IPS-18c (cell line): ENCODE measurements around the gene CAMKMT.

Experiments used
- H3K4me3 ChIP-seq: 2 replicates; pipeline ENCODE4 v1.7.0; 2013; ENCODE audit warnings: low read depth, mild to moderate bottlenecking, low read length, moderate library complexity; ENCODE audit not compliant: insufficient read depth
- H3K9me3 ChIP-seq: one replicate; pipeline ENCODE4 v1.6.1; 2013; ENCODE audit warnings: mild to moderate bottlenecking, low read length, moderate library complexity; ENCODE audit not compliant: control insufficient read depth, insufficient read depth

Gene CAMKMT

DNA sequence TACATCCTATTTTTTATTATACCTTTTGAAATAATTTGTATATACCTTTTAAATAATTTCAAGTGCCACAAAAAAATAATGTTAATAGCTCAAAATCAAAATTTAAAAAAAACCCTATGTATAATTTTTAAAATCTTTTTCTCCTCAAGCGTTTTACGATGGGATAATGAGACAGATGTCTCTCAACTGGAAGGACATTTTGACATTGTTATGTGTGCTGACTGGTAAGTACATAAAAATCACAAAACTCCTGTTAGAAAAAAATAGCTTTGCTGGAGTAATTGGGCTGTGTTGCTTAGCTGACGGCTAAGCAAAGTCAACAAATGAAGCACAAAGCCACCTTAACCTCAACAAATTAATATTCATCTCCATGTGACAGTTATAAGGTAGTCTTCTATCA, 381.7 kb downstream of the CAMKMT start:
- no peak overlapping the region for H3K4me3 ChIP-seq

DNA sequence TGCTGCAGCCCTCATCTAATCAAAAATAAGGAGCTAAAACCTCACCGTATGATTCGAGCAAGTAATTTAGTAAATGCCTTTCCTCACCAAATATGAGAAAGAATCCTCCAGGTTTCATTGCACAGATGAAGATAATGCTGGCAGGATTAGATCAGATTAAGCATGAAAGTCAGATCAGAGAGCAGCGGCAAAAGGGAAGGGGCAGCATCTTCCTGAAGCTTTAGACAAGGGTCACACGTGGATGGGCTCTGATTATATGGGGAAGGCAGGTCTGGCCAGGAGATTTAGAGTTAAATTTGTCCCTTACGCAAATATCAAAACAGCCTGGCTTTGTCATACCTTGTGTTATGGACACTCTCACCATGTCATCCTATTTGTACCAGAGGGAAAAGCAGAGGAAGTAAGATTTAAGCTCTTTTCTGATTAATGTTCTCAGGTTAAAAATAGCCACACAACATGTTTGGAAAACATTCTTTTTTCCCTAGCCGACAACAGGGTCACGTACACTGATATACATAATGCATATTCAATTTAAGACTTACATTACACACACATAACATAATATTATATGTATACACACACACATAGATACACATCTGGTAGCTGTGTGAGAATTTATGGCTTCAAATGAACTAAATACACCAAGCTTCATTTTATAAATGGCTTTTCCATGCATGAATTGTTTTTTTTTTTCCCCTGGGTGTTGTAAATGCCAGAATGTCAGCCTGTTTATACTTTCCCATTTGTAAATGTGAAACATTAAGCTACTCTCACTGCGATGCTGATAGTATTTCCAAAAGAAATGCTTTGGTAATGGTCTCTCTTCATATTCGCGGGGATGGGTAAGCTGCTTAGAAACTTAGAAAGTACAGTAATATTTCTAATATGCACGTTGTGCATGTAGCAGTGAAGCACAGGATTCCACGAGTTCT, 383.5 kb downstream of the CAMKMT start:
- no peaks in the 10 kb centered on the region for H3K9me3 ChIP-seq
- H3K4me3 ChIP-seq = no peak overlapping the region

More for the DNA sequence above, 381.7 kb downstream of the CAMKMT start:
- no peaks in the 10 kb centered on the region for H3K9me3 ChIP-seq

DNA sequence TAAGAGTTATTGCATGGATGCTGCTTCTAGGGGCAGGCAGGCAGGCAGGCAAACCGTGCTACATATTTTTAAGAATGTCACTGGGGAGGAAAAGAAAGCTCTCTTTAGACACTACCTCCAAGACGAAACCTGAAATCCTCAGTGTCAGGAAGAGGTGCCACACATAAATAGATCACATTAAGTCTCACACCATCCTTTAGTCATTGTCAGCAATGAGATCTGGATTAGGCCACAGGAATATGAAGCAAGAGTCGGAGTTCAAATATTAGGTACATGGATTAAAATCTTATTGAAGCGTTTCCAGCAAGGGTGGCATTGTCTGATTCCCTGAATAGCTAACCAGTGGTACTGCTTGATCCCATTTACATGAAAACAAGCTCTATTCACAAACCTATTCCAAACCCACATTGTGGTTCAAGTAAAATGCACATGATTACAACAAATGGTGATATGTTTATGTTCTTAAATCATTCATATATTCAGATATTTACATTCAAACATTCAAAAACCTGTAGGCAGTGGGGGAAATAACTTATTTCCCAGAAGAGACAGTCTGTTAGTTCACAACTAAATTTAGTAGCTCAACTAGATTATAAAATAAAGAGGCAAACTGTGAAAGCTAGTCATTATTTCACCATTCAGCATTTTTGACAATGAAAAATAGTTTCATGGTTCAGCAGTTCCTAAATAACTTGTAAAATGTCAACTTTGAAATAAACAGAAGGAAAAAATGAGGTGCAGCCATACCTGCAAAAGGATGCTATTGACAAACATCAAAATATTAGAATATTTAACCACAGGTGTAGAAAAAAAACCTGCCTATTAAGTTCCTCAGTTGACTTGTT, 384.4 kb downstream of the CAMKMT start:
- H3K9me3 ChIP-seq = no peaks in the 10 kb centered on the region

DNA sequence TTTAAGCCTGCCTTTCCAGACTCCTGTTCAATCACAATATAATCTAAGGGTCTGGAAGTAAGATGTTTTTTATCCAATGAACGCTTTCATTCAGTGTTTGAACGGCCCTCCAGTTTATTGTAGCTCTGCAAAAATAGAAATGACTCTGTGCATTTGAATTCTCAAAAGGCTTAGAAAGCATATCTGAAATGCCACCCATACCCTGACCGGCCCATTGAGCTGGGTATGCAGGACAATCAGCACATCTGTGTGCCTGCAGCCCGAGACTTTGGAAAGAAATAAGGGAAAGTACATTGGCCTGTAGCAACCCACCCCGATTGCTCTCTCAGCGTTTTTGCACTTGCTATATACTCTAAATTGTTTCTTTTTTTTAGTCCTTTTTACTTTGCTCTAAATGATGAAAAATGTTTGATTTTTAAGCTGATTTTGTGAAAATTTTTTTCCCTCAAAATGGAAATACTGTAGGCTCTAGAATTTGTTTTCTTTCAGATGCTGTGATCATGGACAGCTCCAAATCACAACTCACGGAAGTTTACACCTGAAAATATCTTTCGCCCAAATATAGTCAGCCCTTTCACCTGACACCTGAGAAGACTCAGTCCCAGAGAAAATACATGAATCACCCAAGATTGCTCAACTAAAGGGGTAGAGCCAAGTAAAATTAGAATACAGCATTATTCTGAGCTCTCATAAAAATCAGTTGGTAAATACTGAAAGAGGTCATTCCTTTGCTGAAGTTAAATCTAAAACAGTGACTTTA, 385.3 kb downstream of the CAMKMT start:
- Histone ChIP-seq H3K9me3 (no peaks in the 10 kb centered on the region), H3K4me3 (no peak overlapping the region)

More for the DNA sequence above, 384.4 kb downstream of the CAMKMT start:
- H3K4me3 ChIP-seq = no peak overlapping the region

DNA sequence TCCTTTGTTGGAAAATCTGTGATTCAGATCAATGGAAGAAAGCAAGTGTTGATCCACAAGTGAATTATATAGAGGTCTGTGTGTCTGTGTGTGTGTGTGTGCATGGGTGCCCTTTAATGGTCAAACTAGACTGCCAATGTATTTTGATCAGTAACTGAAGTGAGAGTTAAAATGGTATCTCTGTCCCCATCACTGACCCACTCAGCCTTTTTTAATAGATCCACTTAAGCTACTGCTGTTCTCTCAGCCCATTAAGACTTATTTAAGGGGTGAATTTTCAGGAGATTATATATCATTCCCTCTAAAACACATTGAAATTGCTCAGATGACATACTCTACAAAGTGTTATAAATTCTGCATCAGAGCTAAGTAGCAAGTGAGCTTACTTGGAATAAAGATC, 386.0 kb downstream of the CAMKMT start:
- Histone ChIP-seq H3K9me3 (no peaks in the 10 kb centered on the region), H3K4me3 (no peak overlapping the region)

DNA sequence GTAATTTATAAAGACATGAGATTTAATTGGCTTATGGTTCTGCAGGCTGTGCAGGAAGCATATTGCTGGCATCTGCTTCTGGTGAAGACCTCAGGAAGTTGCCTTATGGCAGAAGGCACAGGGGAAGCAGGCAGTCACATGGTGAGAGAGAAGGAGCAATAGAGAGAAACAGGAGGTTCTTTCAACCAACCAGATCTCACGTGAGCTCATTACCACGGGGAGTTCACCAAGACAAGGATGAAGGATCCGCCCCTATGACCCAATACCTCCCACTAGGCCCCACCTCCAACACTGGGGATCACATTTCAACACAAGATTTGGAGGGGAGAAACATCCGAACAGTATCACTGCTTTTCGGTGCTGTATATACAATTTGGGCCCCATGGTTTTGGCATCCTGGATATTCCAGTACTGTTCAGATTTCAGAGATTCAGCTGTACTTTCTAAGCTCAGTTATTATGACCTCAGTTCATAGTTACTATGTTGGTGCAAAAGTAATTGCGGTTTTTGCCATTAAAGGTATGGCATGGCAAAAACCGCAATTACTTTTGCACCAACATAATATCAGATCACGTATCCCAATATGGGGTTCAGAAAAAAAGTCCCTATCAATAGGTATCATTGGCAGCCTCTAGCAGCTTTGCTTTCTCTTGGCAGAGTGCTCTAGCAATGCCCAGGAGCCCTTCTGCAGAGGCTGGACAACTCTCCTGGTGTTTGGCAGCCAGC, 390.2 kb downstream of the CAMKMT start:
- Histone ChIP-seq H3K9me3 (no peaks in the 10 kb centered on the region), H3K4me3 (no peak overlapping the region)

DNA sequence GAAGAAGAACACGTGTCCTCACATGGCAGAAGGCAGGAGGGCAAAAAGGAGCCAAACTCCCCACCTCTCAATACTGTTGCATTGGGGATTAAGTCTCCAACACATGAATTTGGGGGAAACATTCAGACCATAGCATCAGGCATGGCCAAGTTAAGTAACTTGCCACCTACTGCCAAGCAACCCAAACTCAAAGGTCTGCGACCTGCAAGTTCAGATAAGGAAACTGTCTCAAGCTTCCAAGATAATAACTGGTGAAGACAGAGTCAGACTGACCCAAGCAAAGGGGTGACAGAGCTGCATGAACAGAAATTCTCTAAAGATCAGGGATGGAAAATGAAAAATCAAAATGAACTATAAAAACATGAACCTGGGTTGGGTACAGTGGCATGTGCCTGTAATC, 391.0 kb downstream of the CAMKMT start:
- Histone ChIP-seq H3K9me3 (no peaks in the 10 kb centered on the region), H3K4me3 (no peak overlapping the region)

DNA sequence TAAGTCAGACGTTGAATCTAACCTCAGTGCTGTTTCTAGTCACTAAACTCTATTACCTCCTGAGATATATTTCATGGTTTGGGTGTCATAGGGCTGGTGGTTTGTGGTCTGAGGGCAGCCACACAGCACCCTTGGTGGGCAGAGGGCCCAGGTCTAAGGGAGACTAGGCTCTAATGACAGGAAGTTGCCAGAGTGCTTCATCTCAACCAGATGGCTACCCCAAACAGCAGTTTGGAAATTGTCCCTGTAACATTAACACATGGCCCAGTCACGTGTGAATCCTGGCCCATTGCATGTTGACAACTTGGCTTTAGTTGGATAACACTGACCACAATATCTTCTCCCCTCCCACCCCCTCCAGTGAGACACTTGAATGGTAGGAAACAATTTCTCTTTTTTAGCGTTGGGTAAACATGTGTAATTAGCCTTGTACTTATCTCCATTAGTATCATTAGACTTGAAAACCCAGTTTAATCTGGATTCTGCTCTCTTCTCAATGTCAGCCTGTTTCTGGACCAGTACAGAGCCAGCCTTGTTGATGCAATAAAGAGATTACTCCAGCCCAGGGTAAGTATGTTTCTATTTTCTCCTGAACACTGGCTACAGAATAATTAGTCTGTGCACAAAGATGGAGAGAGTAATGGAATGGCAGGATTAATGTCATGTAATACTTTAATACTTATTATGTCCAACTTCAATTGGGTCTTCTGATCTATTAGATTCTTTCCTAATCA, 392.0 kb downstream of the CAMKMT start:
- H3K4me3 ChIP-seq = no peak overlapping the region
- no peaks in the 10 kb centered on the region for H3K9me3 ChIP-seq

DNA sequence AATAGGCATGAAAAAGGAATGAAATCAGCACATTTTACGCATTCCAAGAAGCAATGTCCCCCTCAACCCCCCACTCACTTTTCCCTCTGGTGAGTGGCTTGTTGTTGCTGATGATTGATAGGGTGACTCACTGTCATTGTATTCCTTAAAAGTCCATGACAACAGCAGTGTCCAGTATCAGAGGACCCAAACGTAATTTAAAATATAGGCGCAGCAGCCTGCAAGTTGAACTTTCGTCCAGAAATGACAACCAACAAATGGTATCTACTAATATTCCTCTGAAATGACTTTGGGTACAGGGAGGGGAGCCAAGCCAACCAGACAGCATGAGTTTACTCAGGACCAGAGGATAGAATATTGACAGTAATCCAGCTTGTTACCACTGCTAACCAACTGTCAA, 396.8 kb downstream of the CAMKMT start:
- H3K4me3 ChIP-seq = no peak overlapping the region
- H3K9me3 ChIP-seq = no peaks in the 10 kb centered on the region

DNA sequence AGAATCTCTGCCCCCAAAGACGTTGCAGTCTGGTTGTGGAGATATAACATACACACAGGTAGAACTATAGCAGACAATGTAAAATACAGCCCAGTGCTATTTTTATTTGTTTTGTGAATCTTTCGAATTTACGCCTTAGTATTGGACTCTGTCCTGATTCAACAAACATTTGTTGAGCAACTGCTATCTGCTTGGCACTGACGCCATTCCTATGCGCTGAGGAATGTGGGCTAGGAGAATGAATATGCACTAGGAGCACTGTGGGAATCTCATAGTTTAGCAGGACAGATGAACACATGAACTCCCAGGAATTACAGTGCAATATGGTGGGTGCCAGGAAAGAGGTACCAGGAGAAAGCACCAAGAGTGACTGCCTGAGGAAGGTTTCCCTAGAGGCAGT, 398.1 kb downstream of the CAMKMT start:
- Histone ChIP-seq H3K4me3 (no peak overlapping the region), H3K9me3 (no peaks in the 10 kb centered on the region)

DNA sequence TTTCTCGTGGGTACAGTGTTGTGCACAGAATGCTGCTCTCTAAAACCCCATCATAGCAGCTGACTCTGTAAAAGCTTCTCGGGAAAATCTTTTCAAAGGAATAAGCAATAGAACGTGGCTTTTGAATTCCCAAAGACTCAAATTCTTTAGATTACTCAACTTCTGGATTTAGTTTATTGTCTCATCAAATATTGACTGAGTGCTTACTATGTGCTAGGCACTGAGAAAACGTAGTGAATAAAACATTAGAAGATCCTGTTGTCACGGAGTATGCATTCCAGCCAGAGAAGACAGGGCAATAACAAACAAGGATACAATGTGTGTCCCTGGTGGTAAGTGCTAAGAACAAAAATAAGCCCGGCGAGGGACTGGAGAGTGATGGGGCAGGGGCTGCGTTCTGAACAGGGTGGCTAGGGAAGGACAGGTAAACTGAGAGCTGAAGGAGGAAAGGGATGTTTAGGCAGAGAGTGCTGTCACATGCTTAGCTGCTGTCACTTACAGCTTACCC, 401.6 kb downstream of the CAMKMT start:
- H3K4me3 ChIP-seq = no peak overlapping the region

DNA sequence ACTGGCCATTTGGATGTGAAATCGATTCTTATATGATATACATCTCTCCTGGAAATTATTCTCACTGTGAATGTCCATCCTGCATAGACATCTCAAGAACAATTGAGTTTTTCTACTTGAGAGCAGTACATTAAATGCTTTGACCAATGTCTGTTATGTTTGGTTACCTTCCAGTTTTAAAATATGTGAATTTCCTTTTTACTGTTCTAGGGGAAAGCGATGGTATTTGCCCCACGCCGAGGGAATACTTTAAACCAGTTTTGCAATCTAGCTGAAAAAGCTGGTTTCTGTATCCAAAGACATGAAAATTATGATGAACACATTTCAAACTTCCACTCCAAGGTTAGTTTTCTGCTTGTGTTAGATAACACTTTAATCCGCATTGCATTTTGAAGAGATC, 404.5 kb downstream of the CAMKMT start:
- H3K4me3 ChIP-seq = no peak overlapping the region
- H3K9me3 ChIP-seq = no peaks in the 10 kb centered on the region

More for the DNA sequence above, 401.6 kb downstream of the CAMKMT start:
- H3K9me3 ChIP-seq = no peaks in the 10 kb centered on the region

DNA sequence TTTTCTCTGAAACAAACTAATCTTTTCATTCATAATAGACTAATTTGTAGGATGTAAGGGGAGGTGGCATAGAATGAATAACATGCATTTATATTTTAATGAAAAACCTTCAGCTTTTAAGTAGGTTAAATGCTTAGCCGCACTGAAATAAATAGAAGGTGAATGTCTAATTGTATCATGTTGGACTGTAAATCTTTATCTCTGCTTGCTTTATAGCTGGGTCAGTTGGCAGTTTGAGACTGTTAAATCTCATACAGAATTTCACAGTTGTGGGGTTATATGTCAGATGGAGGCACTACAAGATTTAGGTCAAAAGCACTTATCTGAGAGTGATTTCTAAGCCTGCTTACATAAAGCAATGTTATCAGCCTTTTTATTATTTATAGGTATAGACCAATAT, 405.0 kb downstream of the CAMKMT start:
- Histone ChIP-seq H3K9me3 (no peaks in the 10 kb centered on the region), H3K4me3 (no peak overlapping the region)

DNA sequence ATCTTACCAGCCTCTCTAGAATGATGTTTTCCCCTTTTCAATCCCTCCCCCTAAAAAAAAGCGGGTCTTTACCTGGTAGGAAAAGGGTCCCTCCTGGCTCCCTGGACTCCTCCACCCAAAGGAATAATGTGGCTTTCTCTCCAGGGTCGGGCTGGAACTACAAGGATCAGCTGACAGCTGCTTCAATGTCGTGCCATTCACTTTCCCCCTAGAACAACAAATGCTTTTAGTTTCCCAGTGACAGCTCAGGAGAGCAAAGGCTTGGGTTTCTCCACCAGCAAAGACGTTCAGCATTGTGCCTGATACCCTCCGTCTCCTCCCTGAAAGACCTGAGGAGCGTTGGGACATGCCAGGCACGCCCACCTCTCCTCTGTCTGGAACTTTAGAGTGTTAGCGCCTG, 405.9 kb downstream of the CAMKMT start:
- Histone ChIP-seq H3K4me3 (no peak overlapping the region), H3K9me3 (no peaks in the 10 kb centered on the region)

DNA sequence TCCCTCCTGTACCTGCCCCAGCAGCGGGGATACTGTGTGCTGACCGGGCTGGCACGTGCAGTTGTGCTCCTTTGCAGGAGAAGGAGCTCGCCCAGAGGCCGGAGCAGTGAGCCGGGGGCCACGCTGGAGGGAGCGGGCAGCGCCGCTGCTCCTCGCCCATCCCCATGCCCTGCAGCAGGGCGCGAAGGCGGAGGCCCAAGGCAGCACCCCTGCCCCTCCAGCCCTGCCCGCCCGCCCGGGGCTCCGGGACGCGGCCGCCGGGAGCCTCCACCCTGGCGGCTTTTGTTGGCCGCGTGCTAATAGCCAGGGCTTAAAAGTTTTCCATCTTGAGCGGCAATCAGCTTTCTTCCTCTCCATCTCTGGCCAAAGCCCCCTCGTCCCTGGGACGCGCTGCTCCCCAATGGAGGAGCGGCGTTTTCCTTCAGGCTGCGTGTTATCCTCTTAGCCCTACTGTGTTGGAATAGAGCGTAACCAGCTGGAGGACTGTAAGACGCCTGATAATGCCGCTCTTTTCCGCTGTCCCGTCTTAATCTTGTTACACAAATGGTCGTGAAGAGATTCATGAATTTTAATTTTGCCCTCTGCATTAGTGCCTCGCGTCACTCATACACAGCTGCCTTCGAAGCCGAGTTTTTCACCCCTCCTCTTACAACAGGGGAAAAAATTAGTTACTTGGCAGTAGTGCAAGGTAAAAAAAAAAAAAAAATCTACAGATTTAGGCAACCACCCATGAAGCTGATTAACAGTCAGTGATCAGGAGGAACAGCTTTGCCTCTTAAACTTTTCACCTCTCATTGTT, 406.9 kb downstream of the CAMKMT start:
- no peaks in the 10 kb centered on the region for H3K9me3 ChIP-seq

More for the DNA sequence above, 406.9 kb downstream of the CAMKMT start:
- peak overlapping the region; percentile 28; the same call in 1 of the 2 replicates for H3K4me3 ChIP-seq
